Measurements from ENCODE around the gene LPAR1.
"Not testable (repeated sequence)": the region's sequence is repeated elsewhere in the genome, so short reads cannot be mapped to it uniquely, and the experiment has no call there.

The LPAR1 gene

GRCh38 chr9:110842169-110842568 lies 196.1 kb downstream of the LPAR1 start:
- Mint-ChIP-seq H3K4me1 (ENCODE audit: low read depth) (no peaks in the 10 kb centered on the region), H3K9me3 (no peaks in the 10 kb centered on the region), H3K27ac (no peak overlapping the region), H3K36me3 (ENCODE audit: low read depth) (no peaks in the 10 kb centered on the region), H3K4me3 (no peak overlapping the region), H3K27me3 (no peaks in the 10 kb centered on the region)
- no peak for DNase-seq

- DNase-seq, result no peak
- no peaks in the 10 kb centered on the region for H3K36me3 Mint-ChIP-seq (ENCODE audit: low read depth)
- no peaks in the 10 kb centered on the region for H3K27me3 Mint-ChIP-seq
- no peak overlapping the region for H3K4me3 Mint-ChIP-seq
- no peaks in the 10 kb centered on the region for H3K9me3 Mint-ChIP-seq
- H3K4me1 Mint-ChIP-seq (ENCODE audit: low read depth), result no peaks in the 10 kb centered on the region
- H3K27ac Mint-ChIP-seq, result no peak overlapping the region
These were observed 200.8 kb downstream of the LPAR1 start for GRCh38 chr9:110837401-110838005.

GRCh38 chr9:110835859-110836271 lies 202.4 kb downstream of the LPAR1 start:
- Mint-ChIP-seq H3K27ac (no peak overlapping the region), H3K36me3 (ENCODE audit: low read depth) (no peaks in the 10 kb centered on the region), H3K4me1 (ENCODE audit: low read depth) (no peaks in the 10 kb centered on the region), H3K4me3 (no peak overlapping the region), H3K9me3 (no peaks in the 10 kb centered on the region), H3K27me3 (no peaks in the 10 kb centered on the region)
- DNase-seq, result no peak

GRCh38 chr9:110835404-110835803 lies 202.9 kb downstream of the LPAR1 start:
- Mint-ChIP-seq H3K4me3 (no peak overlapping the region), H3K36me3 (ENCODE audit: low read depth) (no peaks in the 10 kb centered on the region), H3K27me3 (no peaks in the 10 kb centered on the region), H3K4me1 (ENCODE audit: low read depth) (no peaks in the 10 kb centered on the region), H3K27ac (no peak overlapping the region), H3K9me3 (no peaks in the 10 kb centered on the region)
- DNase-seq, result no peak

GRCh38 chr9:110832926-110833325 lies 205.3 kb downstream of the LPAR1 start:
- H3K4me3 Mint-ChIP-seq, result no peak overlapping the region
- H3K9me3 Mint-ChIP-seq, result no peaks in the 10 kb centered on the region
- no peaks in the 10 kb centered on the region for H3K36me3 Mint-ChIP-seq (ENCODE audit: low read depth)
- no peak overlapping the region for H3K27ac Mint-ChIP-seq
- no peaks in the 10 kb centered on the region for H3K27me3 Mint-ChIP-seq
- DNase-seq, result no peak
- H3K4me1 Mint-ChIP-seq (ENCODE audit: low read depth), result no peaks in the 10 kb centered on the region

- H3K27ac Mint-ChIP-seq, result no peak overlapping the region
- no peaks in the 10 kb centered on the region for H3K4me1 Mint-ChIP-seq (ENCODE audit: low read depth)
- no peak for DNase-seq
- no peak overlapping the region for H3K4me3 Mint-ChIP-seq
- H3K9me3 Mint-ChIP-seq, result peaks cover 5% of the 10 kb centered on the region
- no peaks in the 10 kb centered on the region for H3K36me3 Mint-ChIP-seq (ENCODE audit: low read depth)
- H3K27me3 Mint-ChIP-seq, result no peaks in the 10 kb centered on the region
These were observed 207.8 kb downstream of the LPAR1 start for GRCh38 chr9:110830495-110830894.

- H3K27ac Mint-ChIP-seq, result no peak overlapping the region
- H3K4me1 Mint-ChIP-seq (ENCODE audit: low read depth), result no peaks in the 10 kb centered on the region
- DNase-seq, result no peak
- H3K4me3 Mint-ChIP-seq, result no peak overlapping the region
- H3K9me3 Mint-ChIP-seq, result peaks cover 19% of the 10 kb centered on the region
- no peaks in the 10 kb centered on the region for H3K27me3 Mint-ChIP-seq
- H3K36me3 Mint-ChIP-seq (ENCODE audit: low read depth), result no peaks in the 10 kb centered on the region
These were observed 210.0 kb downstream of the LPAR1 start for GRCh38 chr9:110828264-110828663.

- not testable (repeated sequence) for H3K4me1 Mint-ChIP-seq (ENCODE audit: low read depth); H3K4me3 Mint-ChIP-seq; H3K27me3 Mint-ChIP-seq; H3K27ac Mint-ChIP-seq; DNase-seq; H3K36me3 Mint-ChIP-seq (ENCODE audit: low read depth)
- peaks cover 22% of the 10 kb centered on the region for H3K9me3 Mint-ChIP-seq
These were observed 211.9 kb downstream of the LPAR1 start for GRCh38 chr9:110826400-110826799.

- Mint-ChIP-seq H3K9me3 (peaks cover 22% of the 10 kb centered on the region), H3K27ac (no peak overlapping the region), H3K27me3 (no peaks in the 10 kb centered on the region), H3K4me1 (ENCODE audit: low read depth) (no peaks in the 10 kb centered on the region), H3K36me3 (ENCODE audit: low read depth) (no peaks in the 10 kb centered on the region), H3K4me3 (no peak overlapping the region)
- DNase-seq, result no peak
These were observed 212.3 kb downstream of the LPAR1 start for GRCh38 chr9:110825950-110826349.

- not testable (repeated sequence) for H3K36me3 Mint-ChIP-seq (ENCODE audit: low read depth); H3K4me3 Mint-ChIP-seq; H3K27me3 Mint-ChIP-seq; DNase-seq; H3K4me1 Mint-ChIP-seq (ENCODE audit: low read depth); H3K27ac Mint-ChIP-seq
- H3K9me3 Mint-ChIP-seq, result peaks cover 22% of the 10 kb centered on the region
These were observed 213.1 kb downstream of the LPAR1 start for GRCh38 chr9:110825129-110825528.
